Ascending aorta (tissue), 2 donors: ENCODE measurements around the gene CCDC85B. TPM values are rescaled to one million over a fixed set of nuclear protein-coding genes. Genes with fewer than 3 reads are reported as not detected.

Source experiments
- DNase-seq, 2 donors: peaks; one replicate each; pipeline ENCODE4 v3.0.0-alpha.2; 2019; ENCODE audit warnings: low spot score in 2 of 2
- H3K27ac ChIP-seq, 2 donors: fragments of 200-600 bp; sonication (generic); one replicate each; pipeline ENCODE4 v1.5.1; 2016 to 2017; ENCODE audit warnings: mild to moderate bottlenecking in 1 of 2
- H3K27me3 ChIP-seq: fragments of 200-600 bp; sonication (generic); one replicate; pipeline ENCODE4 v1.5.1; 2017
- H3K36me3 ChIP-seq, 2 donors: fragments of 200-600 bp; sonication (generic); one replicate each; pipeline ENCODE4 v1.5.1; 2016
- H3K4me1 ChIP-seq, 2 donors: fragments of 200-600 bp; sonication (generic); one replicate each; pipeline ENCODE4 v1.5.1; 2016 to 2017; ENCODE audit warnings: mild to moderate bottlenecking in 1 of 2
- H3K4me3 ChIP-seq, 2 donors: fragments of 200-600 bp; sonication (generic); one replicate each; pipeline ENCODE4 v1.5.1; 2016 to 2017; ENCODE audit warnings: mild to moderate bottlenecking in 1 of 2
- H3K9me3 ChIP-seq, 2 donors: fragments of 200-600 bp; sonication (generic); one replicate each; pipeline ENCODE4 v1.5.1; 2016
- CTCF ChIP-seq, 3 experiments: fragments of 200-600 bp in 2 of 3; fragments of 450-650 bp in 1 of 3; sonication (generic) in 2 of 3; IDR thresholded peaks; one replicate each; pipeline ENCODE4 v1.5.1; 2016 to 2019; ENCODE audit warnings: antibody characterized with exemption in 3 of 3, mild to moderate bottlenecking in 1 of 3, moderate library complexity in 1 of 3
- intact Hi-C: fragments of 100-400 bp; cut with DNase I; formaldehyde crosslinking; loops from one replicate; pipeline ENCODE4 v1.15.1; 2023
- total RNA-seq: library from RNA; depleted of rRNA; stranded (reverse); fragments of >200 nt; gene quantifications from one replicate; pipeline ENCODE4 v1.1.0, GENCODE V29; 2016

CCDC85B gene
- total RNA-seq, 1 donor from 2014 or later: 184 TPM

DNA sequence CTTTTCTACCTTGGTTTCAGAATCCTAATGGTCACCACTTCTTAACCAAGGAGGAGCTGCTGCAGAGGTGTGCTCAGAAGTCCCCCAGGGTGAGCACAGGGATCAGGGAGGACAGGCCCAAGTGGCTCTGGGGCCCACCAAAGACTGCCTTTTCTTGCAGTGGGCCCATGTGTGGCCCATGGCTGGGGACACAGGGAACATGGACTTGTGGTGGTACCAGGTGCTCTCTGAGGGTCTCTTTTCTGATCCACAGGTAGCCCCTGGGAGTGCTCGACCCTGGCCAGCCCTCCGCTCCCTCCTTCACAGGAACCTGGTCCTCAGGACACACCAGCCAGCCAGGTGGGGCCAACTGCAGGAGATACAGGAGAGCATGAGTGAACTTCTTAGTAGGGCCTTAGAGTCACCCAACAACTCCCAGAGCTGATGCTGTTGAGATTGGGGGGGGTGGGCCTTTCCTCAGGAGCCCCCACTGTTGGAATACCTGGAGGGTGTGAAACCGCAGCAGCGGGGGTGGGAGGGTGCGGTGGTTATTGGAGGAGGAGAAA is 28.2 kb upstream of the CCDC85B start:
- no peak for DNase-seq
- no peak for TF ChIP-seq CTCF (IDR thresholded peaks at IDR 0.05)
- no peaks in the 10 kb centered on the region for H3K9me3 ChIP-seq
- intact Hi-C loops: no loop called here
- peaks cover 11 to 14% of the 10 kb centered on the region in 2 donors for H3K4me1 ChIP-seq
- no peaks in the 10 kb centered on the region for H3K27me3 ChIP-seq
- peaks cover 55 to 57% of the 10 kb centered on the region in 2 donors for H3K36me3 ChIP-seq
- peak overlapping the region; percentile 14 to 94 for H3K27ac ChIP-seq
- H3K4me3 ChIP-seq: peak overlapping the region in 1 of 2 donors; percentile 99

GRCh38 chr11:65862941-65863888 is 27.3 kb upstream of the CCDC85B start:
- intact Hi-C loops: no loop called here
- H3K36me3 ChIP-seq: peaks cover 55 to 65% of the 10 kb centered on the region in 2 donors

DNA sequence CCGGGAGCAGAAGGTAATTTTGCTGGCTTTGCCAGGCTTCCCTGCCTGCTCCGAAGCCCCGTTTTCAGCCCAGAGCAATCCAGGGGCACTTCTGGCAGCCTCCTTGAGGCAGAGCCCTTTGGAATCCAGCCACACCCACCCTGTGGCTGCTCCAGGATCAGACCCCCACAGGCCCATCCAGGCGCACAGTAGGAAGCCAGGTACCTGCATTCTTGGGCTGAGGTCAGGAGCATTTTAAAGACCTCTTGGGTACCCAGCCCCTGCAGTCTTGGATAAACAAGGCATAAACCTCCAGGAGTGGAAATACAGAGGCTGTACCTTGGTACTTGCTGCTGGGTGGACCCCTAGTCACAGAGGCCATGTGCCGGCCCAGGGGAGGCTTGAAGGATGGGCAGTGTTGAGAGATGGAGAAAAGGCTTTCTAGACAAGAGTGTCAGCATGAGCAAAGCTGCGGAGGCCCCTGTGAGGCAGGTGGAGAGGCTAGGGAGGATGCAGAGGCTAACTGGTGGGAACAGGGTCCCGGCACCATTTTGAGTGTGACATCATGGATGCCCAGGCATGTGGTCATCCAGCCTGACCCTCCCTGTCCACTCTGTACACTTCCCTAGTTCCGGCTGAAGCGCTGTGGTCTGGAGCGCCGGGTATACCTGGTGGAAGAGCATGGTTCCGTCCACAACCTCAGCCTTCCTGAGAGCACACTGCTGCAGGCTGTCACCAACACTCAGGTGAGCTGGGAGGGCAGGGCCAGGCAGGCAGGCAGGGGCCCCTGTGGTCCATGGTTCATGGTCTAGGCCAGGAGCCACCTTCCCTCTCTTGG is 26.4 kb upstream of the CCDC85B start:
- Histone ChIP-seq H3K27ac (peak overlapping the region in 1 of 2 donors; percentile 29), H3K4me1 (peaks cover 11 to 14% of the 10 kb centered on the region in 2 donors), H3K4me3 (no peak overlapping the region), H3K9me3 (no peaks in the 10 kb centered on the region), H3K36me3 (peaks cover 55 to 73% of the 10 kb centered on the region in 2 donors), H3K27me3 (no peaks in the 10 kb centered on the region)
- DNase-seq: no peak
- intact Hi-C loops: no loop called here
- no peak for TF ChIP-seq CTCF (IDR thresholded peaks at IDR 0.05)

More at GRCh38 chr11:65862941-65863888, 27.3 kb upstream of the CCDC85B start:
- Histone ChIP-seq H3K27me3 (no peaks in the 10 kb centered on the region), H3K4me1 (peaks cover 11 to 14% of the 10 kb centered on the region in 2 donors), H3K9me3 (no peaks in the 10 kb centered on the region), H3K4me3 (no peak overlapping the region), H3K27ac (peak overlapping the region; percentile 29 to 94)
- no peak for TF ChIP-seq CTCF (IDR thresholded peaks at IDR 0.05)
- DNase-seq: no peak

DNA sequence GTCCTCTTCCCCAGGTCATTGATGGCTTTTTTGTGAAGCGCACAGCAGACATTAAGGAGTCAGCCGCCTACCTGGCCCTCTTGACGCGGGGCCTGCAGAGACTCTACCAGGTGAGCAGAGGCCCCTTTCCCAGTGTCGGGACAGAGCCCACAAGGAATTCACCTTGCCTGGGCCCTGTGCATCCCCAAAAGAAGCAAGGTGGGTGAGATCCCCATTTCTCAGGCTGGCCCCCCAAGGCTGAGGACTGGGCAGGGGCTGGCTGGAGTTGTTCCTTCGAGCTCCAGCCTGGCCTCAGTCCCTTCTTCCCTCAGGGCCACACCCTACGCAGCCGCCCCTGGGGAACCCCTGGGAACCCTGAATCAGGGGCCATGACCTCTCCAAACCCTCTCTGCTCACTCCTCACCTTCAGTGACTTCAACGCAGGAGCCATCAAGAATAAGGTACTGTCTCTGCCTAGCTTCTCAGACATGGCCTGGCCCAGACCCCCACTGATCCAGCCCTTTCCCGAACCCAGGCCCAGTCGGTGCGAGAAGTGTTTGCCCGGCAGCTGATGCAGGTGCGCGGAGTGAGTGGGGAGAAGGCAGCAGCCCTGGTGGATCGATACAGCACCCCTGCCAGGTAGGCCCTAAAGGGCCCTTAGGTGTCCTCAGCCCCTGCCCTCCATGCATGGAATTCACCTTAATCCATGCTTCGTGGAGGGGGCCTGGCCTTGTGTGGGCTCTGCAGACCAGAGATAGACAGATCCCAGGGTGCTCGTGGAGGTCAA is 25.6 kb upstream of the CCDC85B start:
- H3K27me3 ChIP-seq: no peaks in the 10 kb centered on the region
- H3K9me3 ChIP-seq: no peaks in the 10 kb centered on the region
- DNase-seq: no peak
- peaks cover 62 to 80% of the 10 kb centered on the region in 2 donors for H3K36me3 ChIP-seq
- no peak overlapping the region for H3K27ac ChIP-seq
- no peak for TF ChIP-seq CTCF (IDR thresholded peaks at IDR 0.05)
- H3K4me3 ChIP-seq: no peak overlapping the region
- intact Hi-C loops: no loop called here
- peaks cover 11 to 14% of the 10 kb centered on the region in 2 donors for H3K4me1 ChIP-seq
